BLaER1 treated with 17β-estradiol and CSF1 and Interleukin-3, amounts not matched to agents 10 nM and 100 nM (cell line): ENCODE data around the gene SPRN.
A peak's percentile ranks its signal among the peaks of the same experiment; 100 is the strongest.

Experiments
- H3K27ac ChIP-seq, 11 experiments: shearing (Covaris generic); formaldehyde crosslinking; 2 replicates each; pipeline ENCODE4 v1.8.1; 2022
- H3K27me3 ChIP-seq, 11 experiments: shearing (Covaris generic); formaldehyde crosslinking; 2 replicates each; pipeline ENCODE4 v1.8.1; 2022
- H3K36me3 ChIP-seq, 11 experiments: shearing (Covaris generic); formaldehyde crosslinking; 2 replicates each; pipeline ENCODE4 v1.8.1; 2022
- H3K4me1 ChIP-seq, 10 experiments: shearing (Covaris generic); formaldehyde crosslinking; 2 replicates each; pipeline ENCODE4 v1.8.1; 2022
- H3K4me2 ChIP-seq, 11 experiments: shearing (Covaris generic); formaldehyde crosslinking; 2 replicates each; pipeline ENCODE4 v1.8.1; 2022
- H3K4me3 ChIP-seq, 10 experiments: shearing (Covaris generic); formaldehyde crosslinking; 2 replicates each; pipeline ENCODE4 v1.8.1; 2022
- H3K9ac ChIP-seq, 11 experiments: shearing (Covaris generic); formaldehyde crosslinking; 2 replicates each; pipeline ENCODE4 v1.8.1; 2022
- H3K9me3 ChIP-seq, 11 experiments: shearing (Covaris generic); formaldehyde crosslinking; replicated peaks in 1 of 11; 2 replicates each; pipeline ENCODE4 v1.8.1; 2022
- H4K20me1 ChIP-seq, 11 experiments: shearing (Covaris generic); formaldehyde crosslinking; 2 replicates each; pipeline ENCODE4 v1.8.1; 2022
- Cebpa-rat ChIP-seq, 11 experiments: shearing (Covaris generic); IDR thresholded peaks; 2 replicates each; pipeline ENCODE4 v1.8.1; 2022

The SPRN gene

GRCh38 chr10:133403359-133403758, 21.1 kb downstream of the SPRN start:
- Histone ChIP-seq H3K36me3 (peaks cover 93 to 100% (median 98%) of the 10 kb centered on the region in 11 experiments), H3K4me1 (peaks cover 0 to 21% (median 9%) of the 10 kb centered on the region in 10 experiments; a peak in 11 of 20 replicates), H4K20me1 (peaks cover 5 to 93% (median 36%) of the 10 kb centered on the region in 11 experiments; a peak in 15 of 22 replicates)

DNA sequence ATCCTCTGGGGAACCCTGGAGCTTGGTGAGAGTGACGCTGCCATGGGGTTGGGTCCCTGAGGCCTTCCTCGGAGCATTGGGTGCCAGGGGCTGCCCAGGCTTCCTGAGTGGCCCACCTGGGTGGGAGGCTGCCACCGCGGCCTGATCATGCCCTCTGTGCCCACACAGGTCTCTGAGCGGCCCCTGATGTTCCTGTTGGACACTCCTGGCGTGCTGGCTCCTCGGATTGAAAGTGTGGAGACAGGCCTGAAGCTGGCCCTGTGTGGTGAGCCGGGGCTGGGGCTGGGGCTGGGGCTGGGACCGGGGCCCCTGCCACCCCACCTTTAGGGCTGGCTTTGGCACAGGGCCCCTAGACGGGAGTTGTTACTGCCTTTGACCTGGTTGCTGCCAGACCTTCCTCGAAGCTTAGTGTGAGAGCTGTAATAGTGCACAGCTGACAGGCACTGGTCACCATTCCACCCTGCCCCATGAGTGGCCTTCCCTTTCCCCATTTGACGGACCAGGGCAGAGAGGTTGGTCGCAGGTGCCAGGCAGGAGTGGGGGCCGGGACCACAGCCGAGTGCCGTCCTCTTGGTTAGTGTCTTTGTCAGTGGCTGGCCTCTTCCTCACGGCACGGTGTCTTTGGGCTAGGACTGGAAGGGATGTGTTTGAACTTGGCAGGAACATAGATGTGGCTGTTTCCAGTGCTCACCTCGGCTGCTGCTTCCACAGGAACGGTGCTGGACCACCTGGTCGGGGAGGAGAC, 22.3 kb downstream of the SPRN start:
- H3K4me2 ChIP-seq: no peak overlapping the region
- no peak for TF ChIP-seq Cebpa-rat (IDR thresholded peaks at IDR 0.05)
- H3K9me3 ChIP-seq: peaks cover 0 to 8% (median 5%) of the 10 kb centered on the region in 11 experiments; a peak in 9 of 22 replicates
- peaks cover under 1 to 24% (median 9%) of the 10 kb centered on the region in 10 experiments; a peak in 16 of 20 replicates for H3K4me1 ChIP-seq
- peaks cover 5 to 88% (median 36%) of the 10 kb centered on the region in 11 experiments; a peak in 15 of 22 replicates for H4K20me1 ChIP-seq
- H3K27ac ChIP-seq: no peak overlapping the region; a peak in 1 of 22 replicates
- H3K4me3 ChIP-seq: no peak overlapping the region
- no peak overlapping the region for H3K9ac ChIP-seq
- peaks cover 89 to 100% (median 96%) of the 10 kb centered on the region in 11 experiments for H3K36me3 ChIP-seq
- H3K27me3 ChIP-seq: no peaks in the 10 kb centered on the region

More at GRCh38 chr10:133403359-133403758, 21.1 kb downstream of the SPRN start:
- no peak overlapping the region for H3K9ac ChIP-seq
- no peak overlapping the region for H3K27ac ChIP-seq
- no peak for TF ChIP-seq Cebpa-rat (IDR thresholded peaks at IDR 0.05)
- no peak overlapping the region for H3K4me2 ChIP-seq
- no peak overlapping the region for H3K4me3 ChIP-seq
- peaks cover 0 to 20% (median 17%) of the 10 kb centered on the region in 11 experiments; a peak in 19 of 22 replicates for H3K9me3 ChIP-seq
- no peaks in the 10 kb centered on the region for H3K27me3 ChIP-seq

- no peak for TF ChIP-seq Cebpa-rat (IDR thresholded peaks at IDR 0.05)
- Histone ChIP-seq H3K4me1 (peaks cover 6 to 30% (median 14%) of the 10 kb centered on the region in 10 experiments; a peak in 17 of 20 replicates), H3K4me3 (no peak overlapping the region), H3K27me3 (no peaks in the 10 kb centered on the region), H3K27ac (peak overlapping the region in 5 of 11 experiments; percentile 15 to 62 (median 32); a peak in 9 of 22 replicates), H3K9ac (peak overlapping the region in 3 of 11 experiments; percentile 9 to 43 (median 18); a peak in 1 of 22 replicates), H4K20me1 (peaks cover 5 to 89% (median 36%) of the 10 kb centered on the region in 11 experiments; a peak in 15 of 22 replicates), H3K36me3 (peaks cover 85 to 100% (median 95%) of the 10 kb centered on the region in 11 experiments), H3K9me3 (0 out of 22 replicates have a peak, but pooled peaks cover 0 to 1% (median 0%) of the 10 kb centered on the region in 11 experiments), H3K4me2 (peak overlapping the region in 2 of 11 experiments; percentile 37 to 48; a peak in 2 of 22 replicates)
Measured at GRCh38 chr10:133401500-133401899, 22.9 kb downstream of the SPRN start.

- Histone ChIP-seq H3K36me3 (peaks cover 87 to 100% (median 95%) of the 10 kb centered on the region in 11 experiments), H3K4me1 (peaks cover 12 to 36% (median 21%) of the 10 kb centered on the region in 10 experiments), H3K9ac (peak overlapping the region in 5 of 11 experiments; percentile 9 to 43 (median 22); a peak in 6 of 22 replicates), H4K20me1 (peaks cover 5 to 89% (median 35%) of the 10 kb centered on the region in 11 experiments; a peak in 15 of 22 replicates), H3K4me2 (peak overlapping the region in 3 of 11 experiments; percentile 28 to 48 (median 37); a peak in 4 of 22 replicates), H3K9me3 (no peaks in the 10 kb centered on the region), H3K27me3 (no peaks in the 10 kb centered on the region), H3K4me3 (no peak overlapping the region), H3K27ac (peak overlapping the region in 6 of 11 experiments; percentile 24 to 62 (median 35); a peak in 8 of 22 replicates)
- TF ChIP-seq Cebpa-rat (IDR thresholded peaks at IDR 0.05): no peak
Measured at GRCh38 chr10:133400624-133401424, 23.6 kb downstream of the SPRN start.

DNA sequence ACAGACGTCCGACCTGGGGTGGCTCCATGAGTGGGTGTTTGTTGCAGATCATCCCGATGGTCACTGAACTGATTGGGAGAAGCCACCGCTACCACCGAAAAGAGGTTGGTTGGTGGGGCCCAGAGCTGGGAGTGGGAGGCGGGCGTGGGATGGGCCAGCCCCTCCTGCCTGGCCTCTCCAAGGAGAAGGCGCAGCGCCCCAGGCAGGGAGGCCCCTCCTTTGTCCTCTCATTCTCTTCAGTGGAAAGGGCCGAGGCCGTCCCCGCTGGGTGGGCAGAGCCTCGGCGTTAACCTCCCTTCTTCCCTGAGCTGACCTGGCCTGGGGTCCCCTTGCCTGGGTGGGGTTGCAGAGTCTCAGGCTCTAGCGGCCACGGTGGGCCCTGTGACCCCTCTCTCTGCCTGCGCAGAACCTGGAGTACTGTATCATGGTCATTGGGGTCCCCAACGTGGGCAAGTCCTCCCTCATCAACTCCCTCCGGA, 25.3 kb downstream of the SPRN start:
- no peak for TF ChIP-seq Cebpa-rat (IDR thresholded peaks at IDR 0.05)
- Histone ChIP-seq H3K27ac (0 out of 22 replicates have a peak overlapping the region, but pooled peaks of 1 of the 11 experiments have one; percentile 8), H3K9ac (0 out of 22 replicates have a peak overlapping the region, but pooled peaks of 1 of the 11 experiments have one; percentile 14), H3K4me2 (no peak overlapping the region), H4K20me1 (peaks cover 0 to 76% (median 31%) of the 10 kb centered on the region in 11 experiments; a peak in 14 of 22 replicates), H3K36me3 (peaks cover 75 to 87% (median 83%) of the 10 kb centered on the region in 11 experiments), H3K4me1 (peaks cover 24 to 48% (median 32%) of the 10 kb centered on the region in 10 experiments), H3K4me3 (no peak overlapping the region), H3K9me3 (no peaks in the 10 kb centered on the region), H3K27me3 (no peaks in the 10 kb centered on the region)

- TF ChIP-seq Cebpa-rat (IDR thresholded peaks at IDR 0.05): no peak
- Histone ChIP-seq H3K27me3 (no peaks in the 10 kb centered on the region), H3K4me3 (no peak overlapping the region), H4K20me1 (peaks cover 0 to 67% (median 31%) of the 10 kb centered on the region in 11 experiments; a peak in 14 of 22 replicates), H3K36me3 (peaks cover 65 to 76% (median 72%) of the 10 kb centered on the region in 11 experiments), H3K4me1 (peaks cover 32 to 55% (median 39%) of the 10 kb centered on the region in 10 experiments), H3K4me2 (no peak overlapping the region), H3K27ac (no peak overlapping the region), H3K9me3 (no peaks in the 10 kb centered on the region), H3K9ac (peak overlapping the region in 1 of 11 experiments; percentile 16; a peak in 1 of 22 replicates)
Measured at GRCh38 chr10:133397938-133398337, 26.5 kb downstream of the SPRN start.

- Histone ChIP-seq H3K9ac (peak overlapping the region in 9 of 11 experiments; percentile 5 to 98 (median 95); a peak in 12 of 22 replicates), H3K4me1 (peaks cover 50 to 67% (median 56%) of the 10 kb centered on the region in 10 experiments), H3K4me2 (peak overlapping the region; percentile 20 to 100 (median 98); a peak in 18 of 22 replicates), H3K27ac (peak overlapping the region in 4 of 11 experiments; percentile 10 to 96 (median 95); a peak in 5 of 22 replicates), H3K9me3 (no peaks in the 10 kb centered on the region), H3K27me3 (no peaks in the 10 kb centered on the region), H3K4me3 (peak overlapping the region in 4 of 10 experiments; percentile 87 to 94 (median 88); a peak in 1 of 20 replicates), H3K36me3 (peaks cover 48 to 58% (median 54%) of the 10 kb centered on the region in 11 experiments), H4K20me1 (peaks cover 0 to 53% (median 18%) of the 10 kb centered on the region in 11 experiments; a peak in 13 of 22 replicates)
- TF ChIP-seq Cebpa-rat (IDR thresholded peaks at IDR 0.05): no peak
Measured at GRCh38 chr10:133396035-133396624, 28.3 kb downstream of the SPRN start.
